Liver (tissue), 9 donors: ENCODE measurements around the gene DIP2C. TPM values are rescaled to one million over a fixed set of nuclear protein-coding genes. Genes with fewer than 3 reads are reported as not detected.

Source experiments
- DNase-seq: peaks from one replicate; pipeline ENCODE4 v3.0.0-alpha.2; 2017; ENCODE audit warnings: low spot score
- H3K27ac ChIP-seq, 2 donors: one replicate each; pipeline ENCODE4 v1.7.0; 2013; ENCODE audit warnings: inconsistent platforms in 2 of 2, low read length in 2 of 2, control low read depth in 1 of 2, low read depth in 1 of 2, mild to moderate bottlenecking in 1 of 2
- H3K27me3 ChIP-seq, 4 donors: one replicate each; pipeline versions ENCODE4 v1.6.1 to v1.7.0; 2013; ENCODE audit warnings: low read length in 3 of 4, inconsistent platforms in 1 of 4, mild to moderate bottlenecking in 1 of 4, moderate library complexity in 1 of 4; ENCODE audit not compliant: control insufficient read depth in 4 of 4, insufficient read depth in 4 of 4
- H3K36me3 ChIP-seq, 4 donors: one replicate each; pipeline versions ENCODE4 v1.6.1 to v1.7.0; 2013; ENCODE audit warnings: low read length in 3 of 4, mild to moderate bottlenecking in 3 of 4, low read depth in 1 of 4, moderate library complexity in 1 of 4; ENCODE audit not compliant: control insufficient read depth in 4 of 4, insufficient read depth in 3 of 4
- H3K4me1 ChIP-seq, 4 donors: one replicate each; pipeline versions ENCODE4 v1.6.1 to v1.7.0; 2013; ENCODE audit warnings: low read length in 3 of 4, mild to moderate bottlenecking in 3 of 4, moderate library complexity in 1 of 4; ENCODE audit not compliant: control insufficient read depth in 4 of 4, insufficient read depth in 4 of 4
- H3K4me3 ChIP-seq, 3 donors: one replicate each; pipeline versions ENCODE4 v1.6.1 to v1.7.0; 2013; ENCODE audit warnings: low read length in 3 of 3, control low read depth in 1 of 3, low read depth in 1 of 3, mild to moderate bottlenecking in 1 of 3
- H3K9ac ChIP-seq, 2 donors: one replicate each; pipeline ENCODE4 v1.7.0; 2013; ENCODE audit warnings: low read length in 2 of 2, mild to moderate bottlenecking in 2 of 2, moderate library complexity in 2 of 2, control low read depth in 1 of 2, low read depth in 1 of 2
- H3K9me3 ChIP-seq, 4 donors: one replicate each; pipeline versions ENCODE4 v1.6.1 to v1.7.0; 2013; ENCODE audit warnings: low read length in 3 of 4; ENCODE audit not compliant: control insufficient read depth in 4 of 4
- CTCF ChIP-seq: fragments of 150-350 bp; IDR thresholded peaks from 2 replicates; pipeline ENCODE4 v1.5.1; 2017; ENCODE audit warnings: improper control_type of control experiment, low read depth, low read length; ENCODE audit not compliant: missing input control
- EGR1 ChIP-seq, 2 donors: IDR thresholded peaks; 2 replicates each; pipeline ENCODE4 v1.6.1; 2016 to 2018; ENCODE audit warnings: antibody characterized with exemption in 2 of 2, low read depth in 2 of 2
- FOXA1 ChIP-seq: IDR thresholded peaks from 2 replicates; pipeline ENCODE4 v1.6.1; 2016; ENCODE audit warnings: antibody characterized with exemption
- FOXA2 ChIP-seq: IDR thresholded peaks from 2 replicates; pipeline ENCODE4 v1.6.1; 2016; ENCODE audit warnings: antibody characterized with exemption
- GABPA ChIP-seq, 2 donors: IDR thresholded peaks in 1 of 2; conservative IDR thresholded peaks in 1 of 2; 2 replicates each; pipeline ENCODE4 v1.6.1; 2016; ENCODE audit warnings: antibody characterized with exemption in 2 of 2, mild to moderate bottlenecking in 1 of 2, moderate library complexity in 1 of 2
- HNF4A ChIP-seq, 2 donors: conservative IDR thresholded peaks; 2 replicates each; pipeline ENCODE4 v1.6.1; 2016; ENCODE audit warnings: antibody characterized with exemption in 2 of 2, mild to moderate bottlenecking in 2 of 2
- HNF4G ChIP-seq: IDR thresholded peaks from 2 replicates; pipeline ENCODE4 v1.6.1; 2016; ENCODE audit warnings: antibody characterized with exemption
- JUND ChIP-seq, 2 donors: IDR thresholded peaks; 2 replicates each; pipeline ENCODE4 v1.6.1; 2016; ENCODE audit warnings: antibody characterized with exemption in 2 of 2
- MAX ChIP-seq: IDR thresholded peaks from 2 replicates; pipeline ENCODE4 v1.6.1; 2016; ENCODE audit warnings: antibody characterized with exemption
- NR2F2 ChIP-seq: IDR thresholded peaks from 2 replicates; pipeline ENCODE4 v1.6.1; 2016; ENCODE audit warnings: antibody characterized with exemption
- RAD21 ChIP-seq, 2 donors: IDR thresholded peaks; 2 replicates each; pipeline ENCODE4 v1.6.1; 2016; ENCODE audit warnings: antibody characterized with exemption in 2 of 2, mild to moderate bottlenecking in 2 of 2
- RXRA ChIP-seq, 2 donors: IDR thresholded peaks; 2 replicates each; pipeline ENCODE4 v1.6.1; 2017 to 2018; ENCODE audit warnings: antibody characterized with exemption in 2 of 2, mild to moderate bottlenecking in 1 of 2
- SP1 ChIP-seq: IDR thresholded peaks from 2 replicates; pipeline ENCODE4 v1.6.1; 2018; ENCODE audit warnings: antibody characterized with exemption, mild to moderate bottlenecking
- TAF1 ChIP-seq: conservative IDR thresholded peaks from 2 replicates; pipeline ENCODE4 v1.6.1; 2016; ENCODE audit warnings: antibody characterized with exemption, mild to moderate bottlenecking
- YY1 ChIP-seq: IDR thresholded peaks from 2 replicates; pipeline ENCODE4 v1.6.1; 2016; ENCODE audit warnings: antibody characterized with exemption, mild to moderate bottlenecking
- ZBTB33 ChIP-seq: IDR thresholded peaks from 2 replicates; pipeline ENCODE4 v1.6.1; 2016; ENCODE audit warnings: antibody characterized with exemption
- WGBS: extraction: QIAGEN DNeasy Blood & Tissue Kit; methylation state at CpG from one replicate; pipeline ENCODE4 v1.1.7; 2013; 5-methylcytosine and 5-hydroxymethylcytosine counted together
- polyA plus RNA-seq, 2 donors: library from polyadenylated mRNA; stranded (reverse) in 1 of 2; unstranded in 1 of 2; fragments of 200-250 nt in 1 of 2; fragments of >200 nt in 1 of 2; fragmentation: Nextera tagmentation in 1 of 2; extraction: Ambion mirVana in 1 of 2; gene quantifications; one replicate each; pipeline versions ENCODE4 v1.2.1 to v1.2.3, GENCODE V29; 2013 to 2015
- total RNA-seq, 2 donors: library from RNA; depleted of rRNA; stranded (reverse); fragments of >200 nt; gene quantifications; one replicate each; pipeline ENCODE4 v1.2.3, GENCODE V29; 2014
- TF ChIP-seq, protein P1 (sequence below): IDR thresholded peaks from 2 replicates; pipeline ENCODE4 v1.6.1; 2016; ENCODE audit warnings: antibody characterized with exemption
- TF ChIP-seq, protein P2 (sequence below): IDR thresholded peaks from 2 replicates; pipeline ENCODE4 v1.6.1; 2016; ENCODE audit warnings: antibody characterized with exemption, mild to moderate bottlenecking
- donor health status: healthy.
- donor health status: healthy.
- donor health status: healthy.
- donor health status: healthy.
- donor health status: healthy.

DIP2C gene
- total and polyA plus RNA-seq, 4 donors, result 4.2 to 12.2 (median 5.7) TPM

GRCh38 chr10:251982-252582 is 437.4 kb downstream of the DIP2C start:
- Histone ChIP-seq H3K27ac (no peak overlapping the region), H3K27me3 (no peaks in the 10 kb centered on the region), H3K36me3 (peaks cover 5 to 39% (median 25%) of the 10 kb centered on the region in 4 donors), H3K4me3 (no peak overlapping the region), H3K9ac (no peak overlapping the region), H3K4me1 (no peaks in the 10 kb centered on the region), H3K9me3 (no peaks in the 10 kb centered on the region)
- WGBS, result 96% methylated on average over 13 of the region's 13 CpGs
- DNase-seq, result no peak
- TF ChIP-seq NR2F2, result no peak
- TF ChIP-seq RXRA (IDR thresholded peaks at IDR 0.05), result no peak
- no peak for TF ChIP-seq GABPA (IDR thresholded peaks at IDR 0.05 in 1 of 2, conservative IDR thresholded peaks at IDR 0.05 in 1 of 2)
- TF ChIP-seq MAX, result no peak
- TF ChIP-seq SP1, result no peak
- TF ChIP-seq, protein P1, sequence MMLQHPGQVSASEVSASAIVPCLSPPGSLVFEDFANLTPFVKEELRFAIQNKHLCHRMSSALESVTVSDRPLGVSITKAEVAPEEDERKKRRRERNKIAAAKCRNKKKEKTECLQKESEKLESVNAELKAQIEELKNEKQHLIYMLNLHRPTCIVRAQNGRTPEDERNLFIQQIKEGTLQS, result no peak
- TF ChIP-seq HNF4A (conservative IDR thresholded peaks at IDR 0.05), result no peak
- TF ChIP-seq, protein P2, sequence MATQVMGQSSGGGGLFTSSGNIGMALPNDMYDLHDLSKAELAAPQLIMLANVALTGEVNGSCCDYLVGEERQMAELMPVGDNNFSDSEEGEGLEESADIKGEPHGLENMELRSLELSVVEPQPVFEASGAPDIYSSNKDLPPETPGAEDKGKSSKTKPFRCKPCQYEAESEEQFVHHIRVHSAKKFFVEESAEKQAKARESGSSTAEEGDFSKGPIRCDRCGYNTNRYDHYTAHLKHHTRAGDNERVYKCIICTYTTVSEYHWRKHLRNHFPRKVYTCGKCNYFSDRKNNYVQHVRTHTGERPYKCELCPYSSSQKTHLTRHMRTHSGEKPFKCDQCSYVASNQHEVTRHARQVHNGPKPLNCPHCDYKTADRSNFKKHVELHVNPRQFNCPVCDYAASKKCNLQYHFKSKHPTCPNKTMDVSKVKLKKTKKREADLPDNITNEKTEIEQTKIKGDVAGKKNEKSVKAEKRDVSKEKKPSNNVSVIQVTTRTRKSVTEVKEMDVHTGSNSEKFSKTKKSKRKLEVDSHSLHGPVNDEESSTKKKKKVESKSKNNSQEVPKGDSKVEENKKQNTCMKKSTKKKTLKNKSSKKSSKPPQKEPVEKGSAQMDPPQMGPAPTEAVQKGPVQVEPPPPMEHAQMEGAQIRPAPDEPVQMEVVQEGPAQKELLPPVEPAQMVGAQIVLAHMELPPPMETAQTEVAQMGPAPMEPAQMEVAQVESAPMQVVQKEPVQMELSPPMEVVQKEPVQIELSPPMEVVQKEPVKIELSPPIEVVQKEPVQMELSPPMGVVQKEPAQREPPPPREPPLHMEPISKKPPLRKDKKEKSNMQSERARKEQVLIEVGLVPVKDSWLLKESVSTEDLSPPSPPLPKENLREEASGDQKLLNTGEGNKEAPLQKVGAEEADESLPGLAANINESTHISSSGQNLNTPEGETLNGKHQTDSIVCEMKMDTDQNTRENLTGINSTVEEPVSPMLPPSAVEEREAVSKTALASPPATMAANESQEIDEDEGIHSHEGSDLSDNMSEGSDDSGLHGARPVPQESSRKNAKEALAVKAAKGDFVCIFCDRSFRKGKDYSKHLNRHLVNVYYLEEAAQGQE, result no peak
- no peak for TF ChIP-seq FOXA1
- TF ChIP-seq EGR1 (IDR thresholded peaks at IDR 0.05; ENCODE audit: low read depth in 2 of 2), result no peak
- no peak for TF ChIP-seq FOXA2
- no peak for TF ChIP-seq TAF1
- TF ChIP-seq JUND (IDR thresholded peaks at IDR 0.05), result no peak
- no peak for TF ChIP-seq CTCF
- no peak for TF ChIP-seq YY1
- TF ChIP-seq ZBTB33, result no peak
- TF ChIP-seq HNF4G, result no peak
- no peak for TF ChIP-seq RAD21 (IDR thresholded peaks at IDR 0.05)
